Ammon's horn (tissue), 1 donor: Measurements from ENCODE around the gene POR.

Experiments
- DNase-seq: peaks from one replicate; pipeline ENCODE4 v3.0.0-alpha.2; 2016; ENCODE audit warnings: low spot score

POR gene

GRCh38 chr7:75916685-75917634, 2.0 kb downstream of the POR start:
- no peak for DNase-seq

- no peak for DNase-seq
Observed at GRCh38 chr7:75920431-75921161, 5.6 kb downstream of the POR start.

- no peak for DNase-seq
Observed at GRCh38 chr7:75921479-75921878, 6.5 kb downstream of the POR start.

- no peak for DNase-seq
Observed at GRCh38 chr7:75922966-75923603, 8.1 kb downstream of the POR start.

GRCh38 chr7:75924256-75924655, 9.3 kb downstream of the POR start:
- DNase-seq = no peak

- peak; percentile 17 for DNase-seq
Observed at GRCh38 chr7:75924889-75925288, 9.9 kb downstream of the POR start.

GRCh38 chr7:75925717-75926435, 10.9 kb downstream of the POR start:
- DNase-seq = peak; percentile 38

GRCh38 chr7:75928568-75928914, 13.6 kb downstream of the POR start:
- DNase-seq = no peak

- no peak for DNase-seq
Observed at GRCh38 chr7:75931680-75932079, 16.7 kb downstream of the POR start.

- DNase-seq = peak; percentile 88
Observed at GRCh38 chr7:75937958-75938786, 23.2 kb downstream of the POR start.

GRCh38 chr7:75938921-75939320, 24.0 kb downstream of the POR start:
- DNase-seq = no peak

- no peak for DNase-seq
Observed at GRCh38 chr7:75943864-75944263, 28.9 kb downstream of the POR start.

GRCh38 chr7:75944507-75944906, 29.6 kb downstream of the POR start:
- DNase-seq = no peak

- DNase-seq = no peak
Observed at GRCh38 chr7:75945297-75946168, 30.6 kb downstream of the POR start.

- no peak for DNase-seq
Observed at GRCh38 chr7:75946207-75946855, 31.4 kb downstream of the POR start.

GRCh38 chr7:75948179-75948578, 33.2 kb downstream of the POR start:
- DNase-seq = no peak

- DNase-seq = no peak
Observed at GRCh38 chr7:75950111-75950681, 35.2 kb downstream of the POR start.

- no peak for DNase-seq
Observed at GRCh38 chr7:75951506-75951905, 36.6 kb downstream of the POR start.

GRCh38 chr7:75953431-75953830, 38.5 kb downstream of the POR start:
- DNase-seq = no peak
